ENCODE measurements around the gene MYRIP. TPM values are rescaled to one million over a fixed set of nuclear protein-coding genes. Genes with fewer than 3 reads are reported as not detected.
A peak's percentile ranks its signal among the peaks of the same experiment; 100 is the strongest.

Gene MYRIP
- total RNA-seq, 1 donor: under 0.01 TPM

DNA sequence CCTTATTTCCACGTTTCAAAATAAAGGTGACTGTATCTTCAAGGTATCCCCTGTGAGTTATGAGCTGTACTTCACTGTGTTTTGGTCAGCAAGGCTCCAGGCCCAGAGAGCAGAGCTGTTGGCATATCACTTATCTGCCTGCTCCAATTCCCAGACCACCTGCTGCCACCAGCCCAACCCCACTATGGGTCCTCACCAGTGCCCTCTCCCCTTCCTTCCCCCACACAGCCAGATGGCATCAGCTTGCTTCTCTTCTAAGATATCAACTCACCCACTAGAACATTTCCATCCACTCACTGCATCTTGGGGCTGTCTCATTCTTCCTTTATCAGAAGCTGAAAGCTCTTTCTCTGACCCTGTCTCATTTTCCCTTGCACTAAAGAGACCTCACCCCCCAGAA, 363.2 kb downstream of the MYRIP start:
- no peaks in the 10 kb centered on the region for H3K9me3 ChIP-seq (ENCODE audit: low read depth, low read length)
- H3K27me3 ChIP-seq (ENCODE audit: insufficient read depth, low read length): no peaks in the 10 kb centered on the region
- DNase-seq (ENCODE audit: insufficient read length, low spot score, missing footprints): no peak
- H3K4me1 ChIP-seq (ENCODE audit: insufficient read depth, low read length): no peaks in the 10 kb centered on the region
- H4K20me1 ChIP-seq (ENCODE audit: insufficient read depth, low read length): no peaks in the 10 kb centered on the region
- H2AFZ ChIP-seq (ENCODE audit: low read length): no peak overlapping the region
- no peaks in the 10 kb centered on the region for H3K79me2 ChIP-seq (ENCODE audit: insufficient read depth, low read length)
- H3K4me3 ChIP-seq (ENCODE audit: insufficient read depth, low read length): no peak overlapping the region
- no peaks in the 10 kb centered on the region for H3K36me3 ChIP-seq (ENCODE audit: insufficient read depth, low read length)
- H3K27ac ChIP-seq (ENCODE audit: low read depth, low read length): no peak overlapping the region
- H3K4me2 ChIP-seq (ENCODE audit: insufficient read depth, low read length): no peak overlapping the region
- TF ChIP-seq, protein P1, sequence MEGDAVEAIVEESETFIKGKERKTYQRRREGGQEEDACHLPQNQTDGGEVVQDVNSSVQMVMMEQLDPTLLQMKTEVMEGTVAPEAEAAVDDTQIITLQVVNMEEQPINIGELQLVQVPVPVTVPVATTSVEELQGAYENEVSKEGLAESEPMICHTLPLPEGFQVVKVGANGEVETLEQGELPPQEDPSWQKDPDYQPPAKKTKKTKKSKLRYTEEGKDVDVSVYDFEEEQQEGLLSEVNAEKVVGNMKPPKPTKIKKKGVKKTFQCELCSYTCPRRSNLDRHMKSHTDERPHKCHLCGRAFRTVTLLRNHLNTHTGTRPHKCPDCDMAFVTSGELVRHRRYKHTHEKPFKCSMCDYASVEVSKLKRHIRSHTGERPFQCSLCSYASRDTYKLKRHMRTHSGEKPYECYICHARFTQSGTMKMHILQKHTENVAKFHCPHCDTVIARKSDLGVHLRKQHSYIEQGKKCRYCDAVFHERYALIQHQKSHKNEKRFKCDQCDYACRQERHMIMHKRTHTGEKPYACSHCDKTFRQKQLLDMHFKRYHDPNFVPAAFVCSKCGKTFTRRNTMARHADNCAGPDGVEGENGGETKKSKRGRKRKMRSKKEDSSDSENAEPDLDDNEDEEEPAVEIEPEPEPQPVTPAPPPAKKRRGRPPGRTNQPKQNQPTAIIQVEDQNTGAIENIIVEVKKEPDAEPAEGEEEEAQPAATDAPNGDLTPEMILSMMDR (IDR thresholded peaks at IDR 0.05; ENCODE audit: extremely low read depth, low read depth, low read length): no peak

DNA sequence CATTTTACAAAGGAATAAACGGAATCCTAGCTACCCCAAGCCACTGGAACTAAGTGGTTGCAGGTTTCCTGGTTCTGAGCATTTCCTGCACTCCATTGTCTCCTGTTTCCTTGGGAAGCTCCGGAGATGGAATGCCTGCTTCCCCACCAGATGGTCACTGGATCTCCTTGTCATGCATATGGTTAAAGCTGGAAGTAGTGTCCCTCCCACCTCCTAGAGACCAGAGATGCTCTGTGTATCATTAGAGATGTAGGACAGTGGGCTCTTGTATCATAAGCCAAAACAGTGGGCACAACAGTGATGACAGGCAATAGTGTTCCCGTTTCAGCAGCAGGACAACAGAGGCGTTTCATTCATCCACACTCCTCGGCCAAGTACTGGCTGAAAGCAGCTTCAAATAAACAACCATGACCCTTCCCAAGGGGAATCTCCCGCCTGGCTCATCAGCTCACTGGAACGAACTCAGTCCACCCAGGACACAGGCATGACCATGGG, 363.9 kb downstream of the MYRIP start:
- Histone ChIP-seq H2AFZ (ENCODE audit: low read length) (peak overlapping the region; percentile 57), H3K27me3 (ENCODE audit: insufficient read depth, low read length) (no peaks in the 10 kb centered on the region), H3K9me3 (ENCODE audit: low read depth, low read length) (no peaks in the 10 kb centered on the region), H3K4me2 (ENCODE audit: insufficient read depth, low read length) (no peak overlapping the region), H4K20me1 (ENCODE audit: insufficient read depth, low read length) (no peaks in the 10 kb centered on the region), H3K4me1 (ENCODE audit: insufficient read depth, low read length) (no peaks in the 10 kb centered on the region), H3K27ac (ENCODE audit: low read depth, low read length) (no peak overlapping the region), H3K36me3 (ENCODE audit: insufficient read depth, low read length) (no peaks in the 10 kb centered on the region), H3K4me3 (ENCODE audit: insufficient read depth, low read length) (no peak overlapping the region), H3K79me2 (ENCODE audit: insufficient read depth, low read length) (no peaks in the 10 kb centered on the region)
- TF ChIP-seq, protein P1 (IDR thresholded peaks at IDR 0.05; ENCODE audit: extremely low read depth, low read depth, low read length): no peak
- no peak for DNase-seq (ENCODE audit: insufficient read length, low spot score, missing footprints)

DNA sequence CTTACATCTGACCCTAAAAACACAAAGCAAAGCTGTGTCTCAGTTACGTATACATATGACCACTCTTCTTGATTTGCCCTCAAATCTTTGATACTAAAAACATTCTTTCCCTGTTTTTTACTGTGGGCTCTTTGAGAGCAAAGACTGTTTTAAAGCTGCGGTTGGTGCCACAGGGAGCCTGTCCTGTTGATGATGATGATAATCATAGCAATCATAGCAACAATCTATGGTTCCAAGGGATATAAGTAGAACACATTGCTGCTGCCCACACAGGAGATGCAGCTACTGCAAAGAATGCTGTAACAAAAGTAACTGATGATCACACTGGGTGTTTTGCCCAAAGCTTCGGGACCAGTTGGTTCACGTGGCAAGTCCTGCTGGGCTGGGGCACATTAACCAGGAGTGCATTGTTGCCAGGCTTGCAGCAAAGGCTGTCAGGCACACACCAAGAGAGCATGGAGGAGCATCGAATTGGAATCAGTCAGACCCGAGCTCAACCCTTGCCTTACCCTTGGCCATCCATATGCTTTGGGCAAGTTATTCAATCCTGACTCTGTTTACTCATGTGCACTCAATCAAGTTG, 368.7 kb downstream of the MYRIP start:
- Histone ChIP-seq H3K27ac (ENCODE audit: low read depth, low read length) (no peak overlapping the region), H4K20me1 (ENCODE audit: insufficient read depth, low read length) (no peaks in the 10 kb centered on the region), H3K4me2 (ENCODE audit: insufficient read depth, low read length) (no peak overlapping the region), H3K4me3 (ENCODE audit: insufficient read depth, low read length) (no peak overlapping the region), H3K4me1 (ENCODE audit: insufficient read depth, low read length) (no peaks in the 10 kb centered on the region), H2AFZ (ENCODE audit: low read length) (no peak overlapping the region), H3K79me2 (ENCODE audit: insufficient read depth, low read length) (no peaks in the 10 kb centered on the region), H3K27me3 (ENCODE audit: insufficient read depth, low read length) (no peaks in the 10 kb centered on the region), H3K36me3 (ENCODE audit: insufficient read depth, low read length) (no peaks in the 10 kb centered on the region), H3K9me3 (ENCODE audit: low read depth, low read length) (no peaks in the 10 kb centered on the region)
- TF ChIP-seq, protein P1 (IDR thresholded peaks at IDR 0.05; ENCODE audit: extremely low read depth, low read depth, low read length): no peak
- no peak for DNase-seq (ENCODE audit: insufficient read length, low spot score, missing footprints)

DNA sequence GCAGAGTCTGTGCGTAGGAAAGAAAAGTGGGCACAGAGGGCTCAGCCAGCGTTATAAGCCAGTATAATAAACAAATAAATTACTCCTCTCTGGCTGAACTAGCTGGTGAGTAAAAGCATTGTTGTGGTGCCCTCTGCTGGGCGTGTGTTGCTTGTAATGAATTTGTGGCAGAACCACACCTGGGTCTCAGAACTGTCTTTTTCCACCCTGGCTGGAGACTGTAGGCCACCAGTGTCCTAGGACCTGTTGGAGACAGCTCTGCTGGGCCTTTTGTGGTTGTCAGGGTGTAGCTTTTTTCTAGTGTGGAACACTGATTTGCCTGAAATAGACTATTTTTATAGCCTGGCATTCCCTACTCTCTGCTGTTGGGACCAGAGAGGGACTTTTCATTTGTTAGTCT, 369.6 kb downstream of the MYRIP start:
- no peaks in the 10 kb centered on the region for H4K20me1 ChIP-seq (ENCODE audit: insufficient read depth, low read length)
- TF ChIP-seq, protein P1 (IDR thresholded peaks at IDR 0.05; ENCODE audit: extremely low read depth, low read depth, low read length): peak; percentile 74
- H3K4me1 ChIP-seq (ENCODE audit: insufficient read depth, low read length): no peaks in the 10 kb centered on the region
- no peaks in the 10 kb centered on the region for H3K36me3 ChIP-seq (ENCODE audit: insufficient read depth, low read length)
- H3K9me3 ChIP-seq (ENCODE audit: low read depth, low read length): no peaks in the 10 kb centered on the region
- H3K27ac ChIP-seq (ENCODE audit: low read depth, low read length): no peak overlapping the region
- no peak for DNase-seq (ENCODE audit: insufficient read length, low spot score, missing footprints)
- H2AFZ ChIP-seq (ENCODE audit: low read length): no peak overlapping the region
- H3K79me2 ChIP-seq (ENCODE audit: insufficient read depth, low read length): no peaks in the 10 kb centered on the region
- H3K27me3 ChIP-seq (ENCODE audit: insufficient read depth, low read length): no peaks in the 10 kb centered on the region
- H3K4me3 ChIP-seq (ENCODE audit: insufficient read depth, low read length): no peak overlapping the region
- H3K4me2 ChIP-seq (ENCODE audit: insufficient read depth, low read length): no peak overlapping the region

Data from osteoblast (primary cell).